Loucy (cell line): Measurements from ENCODE around the gene RPH3AL.

Source experiments
- H2AFZ ChIP-seq: fragments of 200-600 bp; sonication (generic); 2 replicates; pipeline ENCODE4 v1.6.0; 2016; ENCODE audit warnings: antibody characterized with exemption, mild to moderate bottlenecking, low read length, moderate library complexity
- H3F3A ChIP-seq: fragments of 200-600 bp; 2 replicates; pipeline ENCODE4 v1.6.0; 2016; ENCODE audit warnings: antibody characterized with exemption, low read depth, mild to moderate bottlenecking
- H3K27me3 ChIP-seq: fragments of 200-600 bp; sonication (generic); 2 replicates; pipeline ENCODE4 v1.6.1; 2014; ENCODE audit warnings: low read length, mild to moderate bottlenecking; ENCODE audit not compliant: insufficient read depth, poor library complexity, severe bottlenecking
- H3K36me3 ChIP-seq: fragments of 200-600 bp; sonication (generic); 2 replicates; pipeline ENCODE4 v1.6.1; 2016; ENCODE audit warnings: low read length; ENCODE audit not compliant: insufficient read depth
- H3K4me1 ChIP-seq: fragments of 200-600 bp; sonication (generic); 2 replicates; pipeline ENCODE4 v1.5.1; 2014; ENCODE audit warnings: low read length, mild to moderate bottlenecking; ENCODE audit not compliant: insufficient read depth, poor library complexity, severe bottlenecking
- H3K4me2 ChIP-seq: fragments of 200-600 bp; sonication (generic); 2 replicates; pipeline ENCODE4 v1.6.0; 2014; ENCODE audit warnings: antibody characterized with exemption, low read length, low read depth, mild to moderate bottlenecking; ENCODE audit not compliant: poor library complexity, severe bottlenecking
- H3K4me3 ChIP-seq: fragments of 200-600 bp; sonication (generic); 2 replicates; pipeline ENCODE4 v1.5.1; 2014; ENCODE audit warnings: low read length, mild to moderate bottlenecking, mixed read lengths; ENCODE audit not compliant: poor library complexity, severe bottlenecking
- H3K79me2 ChIP-seq: fragments of 200-600 bp; sonication (generic); 2 replicates; pipeline ENCODE4 v1.6.1; 2014; ENCODE audit warnings: low read length; ENCODE audit not compliant: insufficient read depth
- H3K9ac ChIP-seq: fragments of 200-600 bp; sonication (generic); 2 replicates; pipeline ENCODE4 v1.6.0; 2014; ENCODE audit warnings: mild to moderate bottlenecking, low read depth, low read length, moderate library complexity; ENCODE audit not compliant: poor library complexity, severe bottlenecking
- H3K9me2 ChIP-seq: fragments of 200-600 bp; sonication (generic); replicated peaks from 2 replicates; pipeline ENCODE4 v1.6.1; 2016; ENCODE audit warnings: low read depth, low read length, mixed read lengths
- H3K9me3 ChIP-seq: fragments of 200-600 bp; sonication (generic); 2 replicates; pipeline ENCODE4 v1.6.1; 2014; ENCODE audit warnings: mild to moderate bottlenecking, antibody characterized with exemption, low read length, low read depth; ENCODE audit not compliant: insufficient read depth
- H4K20me1 ChIP-seq: fragments of 200-600 bp; sonication (generic); 2 replicates; pipeline ENCODE4 v1.6.0; 2014; ENCODE audit warnings: antibody characterized with exemption, low read length, mild to moderate bottlenecking; ENCODE audit not compliant: insufficient read depth, poor library complexity, severe bottlenecking
- EZH2phosphoT487 ChIP-seq: fragments of 200-600 bp; IDR thresholded peaks from 2 replicates; pipeline ENCODE4 v1.6.1; 2018; ENCODE audit warnings: antibody characterized with exemption, mild to moderate bottlenecking, moderate library complexity, borderline replicate concordance
- TF ChIP-seq, protein P1 (sequence below): fragments of 200-600 bp; sonication (generic); conservative IDR thresholded peaks from 2 replicates; pipeline ENCODE4 v1.5.1; 2014; ENCODE audit warnings: mild to moderate bottlenecking, antibody characterized with exemption, low read length

The RPH3AL gene

DNA sequence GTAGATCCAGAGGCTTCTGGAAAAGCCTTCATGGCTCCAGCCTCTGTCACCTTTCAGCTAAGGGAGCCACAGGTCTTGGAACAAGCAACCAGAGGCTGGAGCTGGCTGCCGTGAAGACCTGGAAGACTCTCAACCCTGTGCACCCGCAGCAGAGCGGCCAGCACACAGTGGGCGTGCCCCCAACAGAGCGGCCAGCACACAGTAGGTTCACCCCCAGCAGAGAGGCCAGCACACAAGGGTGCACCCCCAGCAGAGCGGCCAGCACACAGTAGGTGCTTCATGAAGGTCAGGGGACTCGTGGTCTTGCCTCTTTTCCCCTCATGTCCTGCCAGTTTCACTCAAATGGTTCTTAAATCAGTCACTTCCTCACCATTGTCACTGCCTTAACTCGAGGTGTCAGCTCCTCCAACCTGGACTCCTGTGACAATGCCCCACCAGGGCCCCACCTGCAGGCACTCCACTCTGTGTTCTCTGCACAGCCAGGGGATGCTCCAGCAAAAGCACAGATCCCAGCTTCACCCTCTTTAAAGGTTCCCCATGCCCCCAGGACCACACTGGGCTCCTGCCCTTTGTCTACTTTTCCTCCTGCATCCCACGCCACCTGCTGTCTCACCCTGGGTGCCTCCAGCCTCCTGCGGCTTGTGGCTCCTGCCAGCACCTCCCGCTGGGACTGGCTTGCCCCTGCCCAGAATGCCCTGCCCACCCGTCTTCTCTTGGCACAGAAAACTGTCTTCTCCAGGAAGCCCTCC lies 128.7 kb downstream of the RPH3AL start:
- H3K4me2 ChIP-seq = no peak overlapping the region
- no peaks in the 10 kb centered on the region for H4K20me1 ChIP-seq

DNA sequence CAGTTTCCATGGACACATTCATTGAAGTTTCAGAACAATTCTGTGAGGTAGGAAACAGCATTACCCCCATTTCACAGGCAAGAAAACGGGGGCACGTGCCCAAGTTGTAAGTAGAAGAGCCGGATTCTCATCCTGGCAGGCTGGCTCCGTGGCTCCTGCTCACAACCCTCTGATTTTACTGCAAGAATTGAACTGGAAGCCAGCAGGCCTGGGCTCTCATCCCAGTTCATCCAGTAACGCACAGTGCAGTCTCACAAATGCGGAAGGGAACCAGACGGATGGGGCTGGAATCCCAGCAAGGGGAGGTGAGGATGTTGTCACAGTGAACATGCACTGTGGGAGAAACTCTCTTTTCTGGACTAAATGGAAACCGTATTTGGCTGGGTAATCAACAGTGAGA lies 130.4 kb downstream of the RPH3AL start:
- Histone ChIP-seq H3K9me3 (peaks cover 3% of the 10 kb centered on the region; the same call in 1 of the 2 replicates), H3F3A (no peaks in the 10 kb centered on the region), H3K79me2 (no peaks in the 10 kb centered on the region), H2AFZ (no peak overlapping the region), H3K4me2 (no peak overlapping the region), H3K4me3 (no peak overlapping the region), H3K9ac (no peak overlapping the region), H3K27me3 (no peaks in the 10 kb centered on the region), H3K36me3 (no peaks in the 10 kb centered on the region), H4K20me1 (no peaks in the 10 kb centered on the region), H3K4me1 (no peaks in the 10 kb centered on the region), H3K9me2 (no peaks in the 10 kb centered on the region)
- no peak for TF ChIP-seq EZH2phosphoT487
- TF ChIP-seq, protein P1, sequence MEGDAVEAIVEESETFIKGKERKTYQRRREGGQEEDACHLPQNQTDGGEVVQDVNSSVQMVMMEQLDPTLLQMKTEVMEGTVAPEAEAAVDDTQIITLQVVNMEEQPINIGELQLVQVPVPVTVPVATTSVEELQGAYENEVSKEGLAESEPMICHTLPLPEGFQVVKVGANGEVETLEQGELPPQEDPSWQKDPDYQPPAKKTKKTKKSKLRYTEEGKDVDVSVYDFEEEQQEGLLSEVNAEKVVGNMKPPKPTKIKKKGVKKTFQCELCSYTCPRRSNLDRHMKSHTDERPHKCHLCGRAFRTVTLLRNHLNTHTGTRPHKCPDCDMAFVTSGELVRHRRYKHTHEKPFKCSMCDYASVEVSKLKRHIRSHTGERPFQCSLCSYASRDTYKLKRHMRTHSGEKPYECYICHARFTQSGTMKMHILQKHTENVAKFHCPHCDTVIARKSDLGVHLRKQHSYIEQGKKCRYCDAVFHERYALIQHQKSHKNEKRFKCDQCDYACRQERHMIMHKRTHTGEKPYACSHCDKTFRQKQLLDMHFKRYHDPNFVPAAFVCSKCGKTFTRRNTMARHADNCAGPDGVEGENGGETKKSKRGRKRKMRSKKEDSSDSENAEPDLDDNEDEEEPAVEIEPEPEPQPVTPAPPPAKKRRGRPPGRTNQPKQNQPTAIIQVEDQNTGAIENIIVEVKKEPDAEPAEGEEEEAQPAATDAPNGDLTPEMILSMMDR = no peak

More for the DNA sequence above, 128.7 kb downstream of the RPH3AL start:
- no peak overlapping the region for H3K4me3 ChIP-seq
- no peaks in the 10 kb centered on the region for H3K79me2 ChIP-seq
- H3K27me3 ChIP-seq = no peaks in the 10 kb centered on the region
- H3F3A ChIP-seq = no peaks in the 10 kb centered on the region
- H3K4me1 ChIP-seq = no peaks in the 10 kb centered on the region
- H2AFZ ChIP-seq = no peak overlapping the region
- H3K36me3 ChIP-seq = no peaks in the 10 kb centered on the region
- no peak overlapping the region for H3K9ac ChIP-seq
- TF ChIP-seq, protein P1 = no peak
- no peak for TF ChIP-seq EZH2phosphoT487
- H3K9me2 ChIP-seq = no peaks in the 10 kb centered on the region
- H3K9me3 ChIP-seq = no peaks in the 10 kb centered on the region; the same call in 1 of the 2 replicates

DNA sequence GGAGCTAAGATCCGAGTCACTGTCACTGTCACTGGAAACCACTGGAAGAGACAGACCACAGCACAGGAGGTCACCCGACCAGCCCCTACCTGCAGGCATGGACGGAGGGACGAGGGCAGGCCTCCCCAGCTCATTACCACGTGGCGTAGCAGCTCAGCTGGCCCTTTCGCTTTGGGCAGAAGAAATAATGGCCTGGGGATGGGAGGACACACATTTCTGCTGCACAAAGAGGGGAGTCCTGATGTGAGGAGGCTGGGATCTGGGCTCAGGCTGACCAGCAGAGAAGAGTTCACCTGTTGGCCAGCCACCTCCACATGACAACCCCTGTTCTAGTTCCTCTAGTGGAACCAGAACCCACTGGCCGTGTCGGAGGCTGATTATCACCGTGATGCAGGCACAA lies 132.9 kb downstream of the RPH3AL start:
- Histone ChIP-seq H4K20me1 (no peaks in the 10 kb centered on the region), H3F3A (no peaks in the 10 kb centered on the region), H3K4me3 (no peak overlapping the region), H3K36me3 (no peaks in the 10 kb centered on the region), H3K27me3 (no peaks in the 10 kb centered on the region), H3K4me1 (no peaks in the 10 kb centered on the region), H3K9me2 (no peaks in the 10 kb centered on the region), H3K9ac (no peak overlapping the region), H2AFZ (no peak overlapping the region), H3K9me3 (peaks cover 3% of the 10 kb centered on the region; the same call in 1 of the 2 replicates), H3K79me2 (no peaks in the 10 kb centered on the region), H3K4me2 (no peak overlapping the region)
- TF ChIP-seq, protein P1 = no peak
- TF ChIP-seq EZH2phosphoT487 = no peak
